HCT116 (cell line): Measurements from ENCODE around the gene FPR1. TPM values are rescaled to one million over a fixed set of nuclear protein-coding genes. Genes with fewer than 3 reads are reported as not detected.
A peak's percentile ranks its signal among the peaks of the same experiment; 100 is the strongest.

Experiments used
- ATAC-seq: fragments of 200-7000 bp; cut with Tn5 transposase; 2 replicates; pipeline ENCODE4 v1.9.1; 2020; ENCODE audit warnings: mild to moderate bottlenecking, moderate library complexity
- BruUV-seq: library from RNA; stranded (reverse); fragments of 400-500 nt; replicated peaks from 2 replicates; lab custom pipeline; 2021; lab: Mats Ljungman, UMichigan
- CTCF ChIA-PET: fragments of 300-600 bp; sonication (Branson Sonifier 250); formaldehyde crosslinking; loops from one replicate; lab custom pipeline; 2021; ENCODE audit warnings: antibody characterized with exemption; lab: Charles Lee
- POLR2A ChIA-PET: fragments of 300-600, 350-600 bp; sonication (Branson Sonifier 250); formaldehyde crosslinking; loops from one replicate; lab custom pipeline; 2021; ENCODE audit warnings: antibody characterized with exemption; lab: Charles Lee
- RAD21 ChIA-PET, 2 experiments: fragments of 300-600 bp; sonication (Branson Sonifier 250); formaldehyde crosslinking; loops; one replicate each; lab custom pipeline; 2023; ENCODE audit warnings: low total read pairs in 2 of 2; ENCODE audit not compliant: uncharacterized antibody in 2 of 2, unreplicated experiment in 2 of 2, low non-redundant PET in 1 of 2; lab: Charles Lee
- DNase-seq: peaks from one replicate; pipeline ENCODE4 v3.0.0-alpha.2; 2010; ENCODE audit warnings: low read depth, low spot score
- H2AFZ ChIP-seq: fragments of 200-600 bp; shearing (Covaris generic), sonication (generic); 2 replicates; pipeline ENCODE4 v1.6.1; 2017; ENCODE audit warnings: low read depth, mixed run types, mixed read lengths, antibody characterized with exemption, low read length; ENCODE audit not compliant: poor library complexity, severe bottlenecking
- H3K27ac ChIP-seq: 2 replicates; pipeline ENCODE4 v1.5.1; 2012; ENCODE audit warnings: low read depth, low read length
- H3K27me3 ChIP-seq: fragments of 200-600 bp; sonication (generic); 2 replicates; pipeline ENCODE4 v1.6.1; 2016; ENCODE audit warnings: mixed run types, low read length, mixed read lengths; ENCODE audit not compliant: insufficient read depth
- H3K36me3 ChIP-seq, 2 experiments: fragments of 200-500 bp in 1 of 2; fragments of 200-600 bp in 1 of 2; sonication (Bioruptor generic) in 1 of 2; sonication (generic) in 1 of 2; 2 replicates each; pipeline versions ENCODE4 v1.5.1 to v1.6.1; 2014 to 2016; ENCODE audit warnings: low read length in 2 of 2, inconsistent platforms in 1 of 2, mixed read lengths in 1 of 2, mixed run types in 1 of 2; ENCODE audit not compliant: insufficient read depth in 2 of 2, control insufficient read depth in 1 of 2
- H3K4me1 ChIP-seq, 2 experiments: fragments of 200-600 bp in 1 of 2; sonication (generic) in 1 of 2; 2 replicates each; pipeline versions ENCODE4 v1.5.1 to v1.6.1; 2012 to 2017; ENCODE audit warnings: low read length in 2 of 2, inconsistent platforms in 1 of 2, mild to moderate bottlenecking in 1 of 2, mixed read lengths in 1 of 2, mixed run types in 1 of 2, moderate library complexity in 1 of 2; ENCODE audit not compliant: insufficient read depth in 2 of 2, control insufficient read depth in 1 of 2
- H3K4me2 ChIP-seq: fragments of 200-600 bp; sonication (generic); 2 replicates; pipeline ENCODE4 v1.6.1; 2017; ENCODE audit warnings: mixed run types, low read length, mixed read lengths
- H3K4me3 ChIP-seq, 2 experiments: fragments of 200-600 bp in 1 of 2; sonication (generic) in 1 of 2; replicated peaks in 1 of 2; 2 replicates each; pipeline ENCODE4 v1.5.1; 2011 to 2016; ENCODE audit warnings: low read length in 2 of 2, control low read depth in 1 of 2, low read depth in 1 of 2, mild to moderate bottlenecking in 1 of 2, mixed read lengths in 1 of 2, mixed run types in 1 of 2
- H3K79me2 ChIP-seq: fragments of 200-600 bp; sonication (generic); 2 replicates; pipeline ENCODE4 v1.6.1; 2017; ENCODE audit warnings: mild to moderate bottlenecking, mixed run types, low read length, moderate library complexity, mixed read lengths; ENCODE audit not compliant: insufficient read depth
- H3K9ac ChIP-seq: fragments of 200-600 bp; sonication (generic); 2 replicates; pipeline ENCODE4 v1.6.1; 2016; ENCODE audit warnings: low read length, mixed read lengths
- H3K9me2 ChIP-seq: fragments of 200-600 bp; sonication (generic), shearing (Covaris generic); 2 replicates; pipeline ENCODE4 v1.6.1; 2017; ENCODE audit warnings: mixed run types, mild to moderate bottlenecking, moderate library complexity; ENCODE audit not compliant: insufficient read depth
- H3K9me3 ChIP-seq, 2 experiments: fragments of 200-500 bp in 1 of 2; fragments of 200-600 bp in 1 of 2; sonication (Bioruptor generic) in 1 of 2; sonication (generic) in 1 of 2; 2 replicates each; pipeline ENCODE4 v1.6.1; 2014 to 2017; ENCODE audit warnings: low read length in 2 of 2, mixed read lengths in 2 of 2, inconsistent platforms in 1 of 2, low read depth in 1 of 2, mild to moderate bottlenecking in 1 of 2, mixed run types in 1 of 2, moderate library complexity in 1 of 2; ENCODE audit not compliant: control insufficient read depth in 1 of 2, insufficient read depth in 1 of 2
- H4K20me1 ChIP-seq: fragments of 200-600 bp; sonication (generic), shearing (Covaris generic); 2 replicates; pipeline ENCODE4 v1.6.1; 2017; ENCODE audit warnings: mixed run types, mild to moderate bottlenecking, moderate library complexity; ENCODE audit not compliant: insufficient read depth
- CTCF ChIP-seq, 3 experiments: fragments of 200-600 bp in 1 of 3; sonication (generic) in 1 of 3; IDR thresholded peaks in 2 of 3; conservative IDR thresholded peaks in 1 of 3; 2 replicates each; pipeline ENCODE4 v1.5.1; 2012 to 2017; ENCODE audit warnings: low read depth in 2 of 3, low read length in 2 of 3, antibody characterized with exemption in 1 of 3, borderline replicate concordance in 1 of 3, control low read depth in 1 of 3, mild to moderate bottlenecking in 1 of 3, mixed read lengths in 1 of 3, mixed run types in 1 of 3, moderate library complexity in 1 of 3; ENCODE audit not compliant: insufficient read depth in 1 of 3
- ELF1 ChIP-seq: IDR thresholded peaks from 2 replicates; pipeline ENCODE4 v1.6.1; 2012; ENCODE audit warnings: low read depth, borderline replicate concordance
- EZH2 ChIP-seq: fragments of 200-600 bp; sonication (generic); IDR thresholded peaks from 2 replicates; pipeline ENCODE4 v1.6.1; 2017; ENCODE audit warnings: antibody characterized with exemption, mixed run types
- EZH2phosphoT487 ChIP-seq: fragments of 200-600 bp; IDR thresholded peaks from 2 replicates; pipeline ENCODE4 v1.6.1; 2018; ENCODE audit warnings: antibody characterized with exemption, borderline replicate concordance
- MAX ChIP-seq: IDR thresholded peaks from 2 replicates; pipeline ENCODE4 v1.6.1; 2012
- RAD21 ChIP-seq: IDR thresholded peaks from 2 replicates; pipeline ENCODE4 v1.6.1; 2012; ENCODE audit warnings: low read depth, mild to moderate bottlenecking
- SRF ChIP-seq: IDR thresholded peaks from 2 replicates; pipeline ENCODE4 v1.6.1; 2012; ENCODE audit warnings: low read depth
- TCF7L2 ChIP-seq: IDR thresholded peaks from 2 replicates; pipeline ENCODE4 v1.7.0; 2011; ENCODE audit warnings: borderline replicate concordance, inconsistent platforms; ENCODE audit not compliant: insufficient read depth, insufficient read length; ENCODE audit errors: extremely low read depth
- ZBTB33 ChIP-seq: IDR thresholded peaks from 2 replicates; pipeline ENCODE4 v1.6.1; 2011; ENCODE audit warnings: mild to moderate bottlenecking, low read length, moderate library complexity; ENCODE audit not compliant: insufficient replicate concordance; ENCODE audit errors: extremely low read depth
- ZNF274 ChIP-seq: fragments of 200-500 bp; sonication (Bioruptor generic); IDR thresholded peaks from 2 replicates; pipeline ENCODE4 v1.6.1; 2014; ENCODE audit warnings: mild to moderate bottlenecking, low read depth, low read length, inconsistent platforms
- intact Hi-C: fragments of 100-400 bp; cut with micrococcal nuclease; formaldehyde crosslinking; loops from 2 replicates; pipeline ENCODE4 v1.10.0; 2022
- total RNA-seq: library from RNA; stranded (reverse); gene quantifications from one replicate; pipeline ENCODE4 v1.2.1, GENCODE V29; 2021; ENCODE audit not compliant: unreplicated experiment

FPR1 gene
- total RNA-seq, 1 experiment from 2014 or later, result not detected

- Histone ChIP-seq H3K9me3 (no peaks in the 10 kb centered on the region), H3K4me2 (no peak overlapping the region), H3K4me3 (no peak overlapping the region), H3K27me3 (no peaks in the 10 kb centered on the region)
- RAD21 ChIA-PET, result no interaction called here
- BruUV-seq, result no TSS peak
- TF ChIP-seq TCF7L2 (no peak), ZBTB33 (no peak), ZNF274 (no peak), EZH2phosphoT487 (no peak), MAX (no peak), RAD21 (peak; percentile 60), ELF1 (no peak), CTCF (IDR thresholded peaks at IDR 0.05 in 2 of 3, conservative IDR thresholded peaks at IDR 0.05 in 1 of 3; ENCODE audit: borderline replicate concordance in 1 of 3, insufficient read depth in 1 of 3, low read depth in 2 of 3, low read length in 2 of 3) (peak; percentile 57 to 73 (median 69); a peak in 5 of 6 replicates), SRF (no peak), EZH2 (no peak)
- TF ChIP-seq, all 23 proteins: peak for 2
- H3K9me2 ChIP-seq, result no peaks in the 10 kb centered on the region
- no peak overlapping the region for H3K27ac ChIP-seq
- peaks cover 8 to 14% of the 10 kb centered on the region in 2 experiments; a peak in 3 of 4 replicates for H3K4me1 ChIP-seq
- peak; percentile 85 for ATAC-seq
- no peak for DNase-seq
- no peaks in the 10 kb centered on the region for H3K79me2 ChIP-seq
- H2AFZ ChIP-seq, result no peak overlapping the region
- intact Hi-C loops, result loop anchor here (1.0 kb wide), 1 partner anchor 66 kb away; no protein-coding TSS in a partner anchor
- no peaks in the 10 kb centered on the region for H4K20me1 ChIP-seq
- ChIA-PET POLR2A (interaction anchor here (0.6 kb wide), 1 partner anchor 323 kb away, joined by 3 read pairs; no protein-coding TSS in a partner anchor), CTCF (interaction anchor here (0.8 kb wide), 1 partner anchor 65 kb away, joined by 3 read pairs; no protein-coding TSS in a partner anchor)
- no peaks in the 10 kb centered on the region for H3K36me3 ChIP-seq
- no peak overlapping the region for H3K9ac ChIP-seq
Measured at GRCh38 chr19:51712461-51713081, 39.1 kb downstream of the FPR1 start.
